H1 (cell line): ENCODE data around the gene CCL25. TPM values are rescaled to one million over a fixed set of nuclear protein-coding genes. Genes with fewer than 3 reads are reported as not detected.

ENCODE experiments used
- CTCF ChIA-PET: fragments of 300-600 bp; sonication (Branson Sonifier 250); formaldehyde crosslinking; loops from one replicate; lab custom pipeline; 2021; ENCODE audit not compliant: partially characterized antibody; lab: Charles Lee
- POLR2A ChIA-PET: fragments of 300-600 bp; sonication (Branson Sonifier 250); formaldehyde crosslinking; loops from one replicate; lab custom pipeline; 2021; ENCODE audit warnings: inconsistent platforms; ENCODE audit not compliant: partially characterized antibody; lab: Charles Lee
- DNase-seq, 2 experiments: peaks; one replicate each; pipeline versions ENCODE4 v3.0.0 to v3.0.0-alpha.2; 2010 to 2022; ENCODE audit warnings: low spot score in 2 of 2, low read depth in 1 of 2, mixed read lengths in 1 of 2
- FAIRE-seq: peaks from 2 replicates; lab custom pipeline; 2011; peaks lifted over from hg19 to GRCh38; lab: Jason Lieb, UNC
- H2AFZ ChIP-seq: 2 replicates; pipeline ENCODE4 v1.8.1; 2012; ENCODE audit warnings: low read length, inconsistent platforms
- H2AK5ac ChIP-seq: 2 replicates; pipeline ENCODE4 v1.6.1; 2013; ENCODE audit warnings: low read depth, low read length
- H2BK120ac ChIP-seq: replicated peaks from 2 replicates; pipeline ENCODE3; 2013; ENCODE audit warnings: low read depth, low read length, inconsistent platforms
- H2BK12ac ChIP-seq: 2 replicates; pipeline ENCODE4 v1.6.1; 2013; ENCODE audit warnings: low read depth, low read length
- H2BK15ac ChIP-seq: 2 replicates; pipeline ENCODE4 v1.6.1; 2013; ENCODE audit warnings: low read length
- H2BK20ac ChIP-seq: 2 replicates; pipeline ENCODE4 v1.6.1; 2013; ENCODE audit warnings: low read length
- H2BK5ac ChIP-seq: 2 replicates; pipeline ENCODE4 v1.6.1; 2013; ENCODE audit warnings: low read depth, low read length
- H3K14ac ChIP-seq: 2 replicates; pipeline ENCODE4 v1.6.1; 2013; ENCODE audit warnings: inconsistent platforms; ENCODE audit not compliant: insufficient read length
- H3K18ac ChIP-seq: 2 replicates; pipeline ENCODE4 v1.6.1; 2013; ENCODE audit warnings: low read length; ENCODE audit errors: extremely low read depth
- H3K23ac ChIP-seq: 2 replicates; pipeline ENCODE4 v1.6.1; 2013; ENCODE audit warnings: inconsistent platforms; ENCODE audit not compliant: insufficient read length
- H3K23me2 ChIP-seq: 2 replicates; pipeline ENCODE4 v1.6.1; 2013; ENCODE audit warnings: low read depth, low read length
- H3K27ac ChIP-seq: 2 replicates; pipeline ENCODE4 v1.6.1; 2011; ENCODE audit warnings: low read depth, low read length, inconsistent platforms
- H3K27me3 ChIP-seq, 4 experiments: replicated peaks in 1 of 4; 1 replicate in 1 of 4; 2 replicates in 3 of 4; pipeline versions ENCODE4 v1.6.1 to v1.8.1; 2011 to 2013; ENCODE audit warnings: low read length in 3 of 4, mild to moderate bottlenecking in 3 of 4, inconsistent platforms in 2 of 4, mixed read lengths in 2 of 4, moderate library complexity in 1 of 4; ENCODE audit not compliant: control insufficient read depth in 3 of 4, insufficient read depth in 3 of 4; ENCODE audit errors: extremely low read depth in 1 of 4
- H3K36me3 ChIP-seq, 4 experiments: 2 replicates each; pipeline versions ENCODE4 v1.6.1 to v1.8.1; 2011 to 2013; ENCODE audit warnings: mild to moderate bottlenecking in 4 of 4, low read length in 3 of 4, moderate library complexity in 2 of 4, control low read depth in 1 of 4, inconsistent platforms in 1 of 4; ENCODE audit not compliant: insufficient read depth in 4 of 4, control insufficient read depth in 2 of 4
- H3K4ac ChIP-seq: replicated peaks from 2 replicates; pipeline ENCODE3; 2013; ENCODE audit warnings: low read length, low read depth, mixed read lengths, inconsistent platforms; ENCODE audit not compliant: insufficient read length
- H3K4me1 ChIP-seq, 4 experiments: replicated peaks in 1 of 4; 1 replicate in 1 of 4; 2 replicates in 3 of 4; pipeline versions ENCODE4 v1.6.1 to v1.8.1; 2011 to 2013; ENCODE audit warnings: low read length in 3 of 4, inconsistent platforms in 2 of 4, mixed read lengths in 1 of 4; ENCODE audit not compliant: insufficient read depth in 4 of 4, control insufficient read depth in 3 of 4
- H3K4me2 ChIP-seq, 2 experiments: 2 replicates each; pipeline versions ENCODE4 v1.6.1 to v1.8.1; 2011 to 2013; ENCODE audit warnings: low read depth in 2 of 2, low read length in 2 of 2, control low read depth in 1 of 2, inconsistent platforms in 1 of 2, mild to moderate bottlenecking in 1 of 2; ENCODE audit not compliant: insufficient read depth in 1 of 2
- H3K4me3 ChIP-seq, 4 experiments: fragments of 200-600, 300-600 bp in 1 of 4; sonication (generic), shearing (Covaris generic), sonication (Bioruptor Twin) in 1 of 4; 2 replicates each; pipeline versions ENCODE4 v1.5.1 to v1.8.1; 2011 to 2016; ENCODE audit warnings: low read length in 4 of 4, low read depth in 3 of 4, control low read depth in 2 of 4, inconsistent platforms in 2 of 4, mild to moderate bottlenecking in 2 of 4, mixed read lengths in 1 of 4, moderate library complexity in 1 of 4; ENCODE audit not compliant: insufficient read depth in 2 of 4; ENCODE audit errors: extremely low read depth in 1 of 4
- H3K56ac ChIP-seq: replicated peaks from 2 replicates; pipeline ENCODE3; 2013; ENCODE audit warnings: low read depth, mild to moderate bottlenecking, mixed read lengths, low read length, inconsistent platforms; ENCODE audit not compliant: insufficient read length
- H3K79me1 ChIP-seq: 2 replicates; pipeline ENCODE4 v1.6.1; 2013; ENCODE audit warnings: low read depth, low read length, control low read depth
- H3K79me2 ChIP-seq, 2 experiments: 2 replicates each; pipeline versions ENCODE4 v1.6.1 to v1.8.1; 2012 to 2013; ENCODE audit warnings: low read length in 2 of 2, mild to moderate bottlenecking in 2 of 2, inconsistent platforms in 1 of 2; ENCODE audit not compliant: insufficient read depth in 2 of 2, control insufficient read depth in 1 of 2
- H3K9ac ChIP-seq, 4 experiments: replicated peaks in 1 of 4; 1 replicate in 1 of 4; 2 replicates in 3 of 4; pipeline versions ENCODE4 v1.6.1 to v1.8.1; 2011 to 2013; ENCODE audit warnings: low read depth in 3 of 4, low read length in 3 of 4, control low read depth in 2 of 4, mild to moderate bottlenecking in 2 of 4, moderate library complexity in 2 of 4, inconsistent platforms in 1 of 4; ENCODE audit errors: extremely low read depth in 1 of 4
- H3K9me3 ChIP-seq, 2 experiments: 2 replicates each; pipeline versions ENCODE4 v1.6.1 to v1.8.1; 2012 to 2013; ENCODE audit warnings: mild to moderate bottlenecking in 2 of 2, moderate library complexity in 2 of 2, control low read depth in 1 of 2, inconsistent platforms in 1 of 2, low read depth in 1 of 2, low read length in 1 of 2, mixed read lengths in 1 of 2; ENCODE audit not compliant: insufficient read depth in 2 of 2
- H4K20me1 ChIP-seq, 2 experiments: replicated peaks in 1 of 2; 2 replicates each; pipeline versions ENCODE3 to v1.8.1; 2011 to 2013; ENCODE audit warnings: inconsistent platforms in 2 of 2, low read length in 2 of 2, mild to moderate bottlenecking in 1 of 2; ENCODE audit not compliant: insufficient read depth in 2 of 2, control insufficient read depth in 1 of 2
- H4K5ac ChIP-seq: 2 replicates; pipeline ENCODE4 v1.6.1; 2013; ENCODE audit warnings: low read length, low read depth, mixed read lengths, inconsistent platforms; ENCODE audit not compliant: insufficient read length
- H4K8ac ChIP-seq: 2 replicates; pipeline ENCODE4 v1.8.0; 2013; ENCODE audit warnings: mild to moderate bottlenecking, moderate library complexity, low read length, inconsistent platforms; ENCODE audit not compliant: insufficient read depth; ENCODE audit errors: extremely low read depth
- H4K91ac ChIP-seq: replicated peaks from 2 replicates; pipeline ENCODE3; 2013; ENCODE audit warnings: low read length, mixed read lengths, inconsistent platforms; ENCODE audit not compliant: insufficient read length
- SIRT6 ChIP-seq: IDR thresholded peaks from one replicate; pipeline ENCODE4 v1.7.1; 2012; ENCODE audit warnings: low read length, inconsistent platforms
- WGBS, 2 experiments: shearing (Covaris generic) in 1 of 2; methylation state at CpG; one replicate each; pipeline versions ENCODE4 v1.1.6 to v1.1.7; 2013 to 2015; ENCODE audit warnings: low lambda C conversion rate in 2 of 2, mixed read lengths in 2 of 2, inconsistent platforms in 1 of 2, low coverage in 1 of 2, missing lambda C conversion rate in 1 of 2; ENCODE audit not compliant: insufficient replicate concordance in 2 of 2, insufficient coverage in 1 of 2, insufficient read length in 1 of 2; ENCODE audit errors: extremely low coverage in 1 of 2, missing lambda C conversion rate in 1 of 2; 5-methylcytosine and 5-hydroxymethylcytosine counted together
- polyA plus RNA-seq, 7 experiments: library from polyadenylated mRNA; depleted of rRNA in 3 of 7; stranded (reverse) in 5 of 7; unstranded in 2 of 7; fragments of >200 nt in 5 of 7; fragments of 200-250 nt in 2 of 7; gene quantifications; 1 replicate in 5 of 7; 2 replicates in 1 of 7; 4 replicates in 1 of 7; pipeline versions ENCODE4 v1.2.1 to v1.2.3, GENCODE V29; 2011 to 2013; ENCODE audit warnings: missing spikeins in 2 of 7, mixed read lengths in 2 of 7
- total RNA-seq: library from RNA; stranded (reverse); fragmentation: NEBNext Ultra II Directional; extraction: Animal tissue kit (Norgen Biotek cat#: 25700); gene quantifications from 2 replicates; pipeline ENCODE4 v1.2.1, GENCODE V29; 2021

Gene CCL25
- total and polyA plus RNA-seq, 2 of the 8 experiments (the other 6 are each of a cell fraction or from before 2014, with no cell fraction given) = 0.59 TPM; not detected in 1

DNA sequence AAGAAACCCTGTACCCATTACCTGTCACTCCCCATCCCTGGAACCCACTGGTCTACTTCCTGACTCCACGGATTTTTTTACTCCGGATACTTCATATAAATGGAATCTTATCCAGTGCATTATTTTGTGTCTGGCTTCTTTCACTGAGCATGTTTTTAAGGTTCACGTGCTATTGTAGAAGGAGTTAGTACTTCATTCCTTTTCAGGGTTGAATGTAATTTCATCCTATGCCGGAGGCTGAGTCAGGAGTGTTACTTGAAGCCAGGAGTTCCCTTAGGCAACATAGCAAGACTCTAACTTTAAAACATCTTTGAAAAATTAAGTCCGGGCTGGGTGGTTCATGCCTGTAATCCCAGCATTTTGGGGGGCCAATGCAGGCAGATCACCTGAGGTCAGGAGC is 29.2 kb upstream of the CCL25 start:
- ChIA-PET CTCF (no interaction called here), POLR2A (no interaction called here)
- Histone ChIP-seq H2BK15ac (no peak overlapping the region), H4K8ac (no peak overlapping the region), H2AK5ac (no peak overlapping the region), H2BK120ac (no peak overlapping the region), H2BK5ac (no peak overlapping the region), H3K23me2 (no peaks in the 10 kb centered on the region), H2AFZ (no peak overlapping the region), H3K18ac (no peak overlapping the region), H3K27ac (no peak overlapping the region), H3K9ac (no peak overlapping the region), H3K79me2 (no peaks in the 10 kb centered on the region), H4K91ac (no peak overlapping the region), H3K4ac (no peak overlapping the region), H3K4me3 (no peak overlapping the region), H3K56ac (no peak overlapping the region), H3K14ac (no peak overlapping the region), H4K5ac (no peak overlapping the region), H3K9me3 (no peaks in the 10 kb centered on the region), H3K23ac (no peak overlapping the region), H2BK12ac (no peak overlapping the region), H4K20me1 (no peaks in the 10 kb centered on the region), H2BK20ac (no peak overlapping the region), H3K36me3 (no peaks in the 10 kb centered on the region), H3K4me2 (no peak overlapping the region), H3K79me1 (no peaks in the 10 kb centered on the region), H3K27me3 (no peaks in the 10 kb centered on the region), H3K4me1 (peaks cover 0 to 1% (median 0%) of the 10 kb centered on the region in 4 experiments; a peak in 3 of 7 replicates)
- 90% methylated on average over 5 of the region's 5 CpGs; no CpG with 5 or more reads in 1 of the 2 experiments for WGBS, 2 experiments
- DNase-seq (no peak), FAIRE-seq (no peak)
- TF ChIP-seq SIRT6 = no peak
